Muscle layer of duodenum (tissue), 2 donors: ENCODE data around the gene ASMTL.
"Not testable (repeated sequence)": the region's sequence is repeated elsewhere in the genome, so short reads cannot be mapped to it uniquely, and the experiment has no call there.

Experiments used
- H3K27ac ChIP-seq: one replicate; pipeline ENCODE4 v1.7.0; 2013; ENCODE audit warnings: mild to moderate bottlenecking, low read length
- H3K27me3 ChIP-seq: one replicate; pipeline ENCODE4 v1.7.0; 2013; ENCODE audit warnings: low read depth, mild to moderate bottlenecking, control low read depth, low read length
- H3K36me3 ChIP-seq, 2 donors: one replicate each; pipeline ENCODE4 v1.7.0; 2013; ENCODE audit warnings: low read length in 2 of 2, control low read depth in 1 of 2, mild to moderate bottlenecking in 1 of 2; ENCODE audit not compliant: insufficient read depth in 2 of 2, control insufficient read depth in 1 of 2
- H3K4me1 ChIP-seq, 2 donors: one replicate each; pipeline ENCODE4 v1.7.0; 2013; ENCODE audit warnings: low read length in 2 of 2, mild to moderate bottlenecking in 2 of 2, control low read depth in 1 of 2, moderate library complexity in 1 of 2; ENCODE audit not compliant: insufficient read depth in 2 of 2, control insufficient read depth in 1 of 2
- H3K4me3 ChIP-seq, 2 donors: one replicate each; pipeline ENCODE4 v1.7.0; 2013; ENCODE audit warnings: low read length in 2 of 2, low read depth in 1 of 2, mild to moderate bottlenecking in 1 of 2
- H3K9me3 ChIP-seq, 2 donors: one replicate each; pipeline ENCODE4 v1.7.0; 2013; ENCODE audit warnings: low read length in 2 of 2, control low read depth in 1 of 2, mild to moderate bottlenecking in 1 of 2; ENCODE audit not compliant: control insufficient read depth in 1 of 2
- donor health status: healthy.

The ASMTL gene

GRCh38 chrX:1412551-1413161 lies 40.1 kb downstream of the ASMTL start:
- Histone ChIP-seq H3K27me3 (no peaks in the 10 kb centered on the region), H3K27ac (no peak overlapping the region), H3K4me3 (no peak overlapping the region), H3K36me3 (peaks cover 5 to 51% of the 10 kb centered on the region in 2 donors), H3K4me1 (no peaks in the 10 kb centered on the region), H3K9me3 (no peaks in the 10 kb centered on the region)

GRCh38 chrX:1411326-1411725 lies 41.4 kb downstream of the ASMTL start:
- H3K9me3 ChIP-seq: no peaks in the 10 kb centered on the region
- H3K4me3 ChIP-seq: no peak overlapping the region
- no peaks in the 10 kb centered on the region for H3K4me1 ChIP-seq
- H3K27me3 ChIP-seq: no peaks in the 10 kb centered on the region
- H3K36me3 ChIP-seq: peaks cover 9 to 54% of the 10 kb centered on the region in 2 donors
- no peak overlapping the region for H3K27ac ChIP-seq

- H3K36me3 ChIP-seq: peaks cover 26 to 63% of the 10 kb centered on the region in 2 donors
- no peaks in the 10 kb centered on the region for H3K4me1 ChIP-seq
- no peaks in the 10 kb centered on the region for H3K27me3 ChIP-seq
- H3K4me3 ChIP-seq: no peak overlapping the region
- no peak overlapping the region for H3K27ac ChIP-seq
- H3K9me3 ChIP-seq: no peaks in the 10 kb centered on the region
Measured at GRCh38 chrX:1407035-1407434, 45.7 kb downstream of the ASMTL start.

- H3K27ac ChIP-seq, H3K4me1 ChIP-seq, H3K4me3 ChIP-seq, H3K27me3 ChIP-seq, H3K9me3 ChIP-seq: not testable (repeated sequence)
- H3K36me3 ChIP-seq: peaks cover 26 to 67% of the 10 kb centered on the region in 2 donors
Measured at GRCh38 chrX:1405769-1406168, 46.9 kb downstream of the ASMTL start.

- H3K4me3 ChIP-seq, H3K27ac ChIP-seq, H3K9me3 ChIP-seq, H3K27me3 ChIP-seq, H3K4me1 ChIP-seq: not testable (repeated sequence)
- H3K36me3 ChIP-seq: peaks cover 30 to 70% of the 10 kb centered on the region in 2 donors
Measured at GRCh38 chrX:1403867-1404266, 48.8 kb downstream of the ASMTL start.

- Histone ChIP-seq H3K27me3 (no peaks in the 10 kb centered on the region), H3K9me3 (no peaks in the 10 kb centered on the region), H3K4me3 (no peak overlapping the region), H3K36me3 (peaks cover 30 to 70% of the 10 kb centered on the region in 2 donors), H3K27ac (no peak overlapping the region), H3K4me1 (no peaks in the 10 kb centered on the region)
Measured at GRCh38 chrX:1403228-1403627, 49.5 kb downstream of the ASMTL start.

GRCh38 chrX:1401611-1402430 lies 50.9 kb downstream of the ASMTL start:
- Histone ChIP-seq H3K9me3 (no peaks in the 10 kb centered on the region), H3K36me3 (peaks cover 30 to 57% of the 10 kb centered on the region in 2 donors), H3K27me3 (no peaks in the 10 kb centered on the region)

GRCh38 chrX:1400742-1401471 lies 51.8 kb downstream of the ASMTL start:
- H3K4me3 ChIP-seq: no peak overlapping the region
- H3K27ac ChIP-seq: no peak overlapping the region
- peaks cover 24 to 53% of the 10 kb centered on the region in 2 donors for H3K36me3 ChIP-seq
- H3K9me3 ChIP-seq: no peaks in the 10 kb centered on the region
- H3K4me1 ChIP-seq: no peaks in the 10 kb centered on the region
- H3K27me3 ChIP-seq: no peaks in the 10 kb centered on the region

More at GRCh38 chrX:1401611-1402430, 50.9 kb downstream of the ASMTL start:
- Histone ChIP-seq H3K4me3 (no peak overlapping the region), H3K27ac (no peak overlapping the region), H3K4me1 (no peaks in the 10 kb centered on the region)

- Histone ChIP-seq H3K4me1 (no peaks in the 10 kb centered on the region), H3K9me3 (no peaks in the 10 kb centered on the region), H3K27me3 (no peaks in the 10 kb centered on the region), H3K27ac (no peak overlapping the region), H3K4me3 (no peak overlapping the region), H3K36me3 (peaks cover 23 to 44% of the 10 kb centered on the region in 2 donors)
Measured at GRCh38 chrX:1400049-1400448, 52.7 kb downstream of the ASMTL start.

GRCh38 chrX:1398431-1399340 lies 54.0 kb downstream of the ASMTL start:
- Histone ChIP-seq H3K36me3 (peaks cover 14 to 31% of the 10 kb centered on the region in 2 donors), H3K4me3 (no peak overlapping the region), H3K9me3 (no peaks in the 10 kb centered on the region), H3K4me1 (peaks cover 0 to 7% of the 10 kb centered on the region in 2 donors), H3K27ac (no peak overlapping the region), H3K27me3 (no peaks in the 10 kb centered on the region)
